GM21515 (cell line): ENCODE measurements around the gene ABCA9.

ENCODE experiments used
- ATAC-seq: cut with Tn5 transposase; IDR thresholded peaks from one replicate; pipeline ENCODE4 v1.9.1; 2021; ENCODE audit not compliant: unreplicated experiment

The ABCA9 gene

DNA sequence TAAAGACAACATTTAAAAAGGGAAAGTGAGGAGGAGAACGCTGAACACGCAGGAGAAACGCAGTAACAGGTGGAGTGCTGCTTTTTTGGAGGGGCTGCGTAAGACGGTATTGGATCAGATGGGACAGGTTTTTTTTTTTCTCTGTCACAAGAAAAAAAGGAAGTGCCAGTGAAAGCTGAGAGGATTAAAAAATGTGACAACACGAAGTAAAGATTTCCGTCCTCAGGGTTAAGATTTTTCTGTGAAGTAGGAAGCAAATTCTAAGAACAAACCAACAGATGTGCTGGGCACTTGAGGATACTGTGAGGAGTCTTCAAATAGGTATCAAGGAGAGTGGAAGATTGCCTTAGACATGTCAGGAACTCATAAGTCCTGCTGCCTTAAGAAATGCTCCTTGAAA lies 5.8 kb upstream of the ABCA9 start:
- no peak for ATAC-seq

DNA sequence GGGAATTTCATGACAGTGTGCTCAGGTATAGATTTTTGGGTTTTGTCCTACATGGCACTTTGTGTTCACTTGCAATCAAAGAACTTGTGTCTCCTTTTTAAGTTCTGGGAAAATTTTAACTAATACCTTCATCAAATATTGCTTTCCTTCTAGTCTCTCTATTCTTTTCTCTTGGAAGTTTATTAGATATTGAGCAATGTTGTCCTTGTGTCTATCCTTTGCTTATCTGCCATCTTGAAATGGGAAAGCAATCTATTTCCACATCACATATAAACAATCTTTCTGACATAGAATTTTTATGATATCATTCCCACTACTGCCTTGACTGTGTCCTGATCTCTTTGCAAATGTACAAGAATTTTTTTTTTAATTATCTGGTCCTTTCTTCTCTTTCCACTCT lies 4.4 kb upstream of the ABCA9 start:
- no peak for ATAC-seq

DNA sequence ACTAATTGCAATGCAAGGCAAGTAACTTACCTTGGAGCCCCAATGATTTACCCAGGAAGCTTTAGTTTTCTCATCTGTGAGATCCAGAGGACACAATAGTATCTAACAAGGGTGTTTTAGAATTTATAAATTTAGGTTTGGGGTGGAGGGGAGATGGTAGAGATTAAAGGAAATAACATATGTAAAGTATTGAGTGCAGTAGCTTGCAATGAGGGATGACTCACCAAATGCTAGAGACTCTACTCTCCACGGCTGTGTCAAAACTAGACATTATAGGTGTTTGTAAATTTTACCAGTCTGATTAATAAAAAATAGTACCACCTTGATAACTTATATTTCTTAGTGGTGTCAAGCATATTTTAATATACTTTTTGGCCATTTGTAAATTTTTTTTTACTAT lies 3.7 kb upstream of the ABCA9 start:
- no peak for ATAC-seq

DNA sequence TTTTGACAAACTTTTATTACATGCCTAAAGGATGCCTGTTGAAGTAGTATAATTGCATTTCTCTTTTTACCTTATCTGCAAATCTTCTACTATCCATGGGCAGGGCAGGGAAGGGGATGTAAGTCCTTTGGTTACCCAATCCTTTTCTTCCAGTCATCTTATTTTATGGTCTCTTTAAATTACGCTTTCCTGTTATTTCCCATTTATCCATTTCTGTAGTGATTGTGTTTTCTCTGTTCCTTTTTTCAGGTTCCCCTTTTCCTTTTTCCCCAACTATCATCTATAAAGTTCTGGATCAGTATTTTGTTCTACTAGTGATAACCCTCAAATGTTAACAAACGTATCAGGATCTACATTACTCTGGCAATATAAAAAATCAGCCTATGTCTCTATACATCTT lies 3.3 kb upstream of the ABCA9 start:
- ATAC-seq, result no peak

DNA sequence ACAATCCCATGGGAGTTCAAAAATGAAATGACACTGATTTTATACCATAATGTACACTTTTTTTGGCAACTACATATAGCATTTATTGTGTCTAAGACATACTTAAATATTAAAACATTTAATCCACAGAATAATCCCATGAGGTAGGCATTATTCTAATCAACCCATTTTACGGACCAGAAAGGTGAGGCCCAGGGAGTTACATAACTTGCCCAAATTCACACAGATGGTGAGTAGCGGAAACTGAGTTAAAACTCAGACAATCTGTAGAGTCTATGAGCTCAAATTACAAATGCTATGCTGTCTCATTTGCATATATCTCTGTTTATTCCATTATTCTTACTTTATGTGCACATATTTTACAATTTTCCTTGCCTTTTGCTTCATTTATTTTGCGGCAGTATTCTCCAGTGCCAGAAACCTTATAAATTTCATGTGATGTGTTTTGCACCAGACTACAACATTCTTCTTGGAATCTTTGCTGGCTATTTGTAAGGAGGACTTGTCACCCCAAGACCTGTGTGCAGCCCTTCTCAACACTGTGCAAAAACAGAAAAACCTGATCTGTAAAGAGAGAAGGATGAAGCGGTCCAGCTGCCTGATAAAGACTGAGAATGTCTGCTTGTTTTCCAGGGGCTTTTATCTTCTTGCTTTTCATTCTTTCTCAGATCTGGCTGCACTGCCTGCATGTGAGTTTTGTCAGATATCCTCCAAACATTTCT lies 2.3 kb upstream of the ABCA9 start:
- ATAC-seq, result no peak

DNA sequence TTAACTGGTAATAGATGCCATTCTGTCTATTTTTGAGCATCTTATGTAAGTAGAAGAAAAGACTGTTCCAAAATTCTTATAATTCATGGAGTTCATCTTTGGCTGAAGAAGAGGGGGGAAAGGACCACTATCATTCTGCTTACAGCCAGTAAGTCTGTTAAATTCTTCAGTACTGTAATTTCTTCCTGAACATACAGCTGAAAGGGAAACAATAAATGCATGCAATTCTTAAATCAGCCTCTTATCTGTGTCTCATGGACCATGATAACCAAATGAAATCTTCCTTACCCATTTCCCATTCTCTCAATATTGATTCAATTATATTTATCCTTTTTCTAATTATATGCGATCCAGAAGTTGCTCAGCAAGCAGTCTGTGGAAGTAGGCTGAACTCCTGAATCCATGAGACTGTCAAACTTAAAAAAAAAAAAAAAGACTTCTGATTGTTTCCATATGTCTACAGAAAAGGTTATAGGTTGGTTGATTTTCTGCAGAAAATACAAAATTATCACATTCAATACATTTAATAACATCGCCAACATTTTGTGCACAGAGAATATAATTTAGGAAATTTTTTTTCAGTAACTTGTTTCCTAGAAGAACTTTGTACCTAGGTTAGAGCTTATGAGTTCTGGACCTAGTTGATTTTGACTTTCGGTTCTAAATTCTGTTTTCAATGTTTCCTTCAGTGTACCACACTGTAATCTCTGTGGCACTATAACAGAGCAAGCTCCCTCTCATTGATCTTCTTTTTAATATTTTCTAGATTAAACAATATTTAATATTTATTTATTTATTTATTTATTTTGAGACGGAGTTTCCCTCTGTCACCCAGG lies 1.2 kb upstream of the ABCA9 start:
- ATAC-seq, result no peak

DNA sequence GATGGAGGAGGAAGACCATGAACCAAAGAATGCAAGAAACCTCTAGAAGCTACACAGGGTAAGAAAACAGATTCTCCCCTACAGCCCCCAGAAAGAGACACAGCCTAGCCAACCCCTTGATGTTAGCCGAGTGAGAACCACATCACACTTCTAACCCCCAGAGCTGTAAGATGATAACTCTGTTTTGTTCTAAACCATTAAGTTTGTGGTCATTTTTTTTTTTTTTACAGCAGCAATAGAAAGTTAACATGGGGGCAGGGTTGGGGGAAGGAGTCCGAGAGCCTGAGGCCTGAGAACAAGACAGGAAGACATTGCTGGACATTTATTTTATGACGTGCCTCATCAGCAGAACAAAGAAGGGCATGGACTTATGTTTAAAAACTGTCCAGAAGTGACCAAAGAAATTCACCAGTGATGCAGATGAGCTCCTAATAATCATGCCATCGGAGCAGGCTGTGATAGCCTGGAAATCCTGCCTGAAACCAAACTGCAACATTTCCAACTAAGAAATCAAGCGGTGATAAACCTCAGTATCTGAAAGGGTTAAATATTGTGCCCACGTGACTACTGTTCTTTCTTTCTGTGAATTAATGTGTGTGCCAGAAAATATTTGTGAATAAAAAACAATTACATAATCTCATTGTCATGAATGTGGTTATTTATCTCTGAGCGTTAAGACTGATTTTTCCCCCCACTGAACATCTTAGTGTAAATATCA lies 1.1 kb downstream of the ABCA9 start:
- ATAC-seq, result no peak

DNA sequence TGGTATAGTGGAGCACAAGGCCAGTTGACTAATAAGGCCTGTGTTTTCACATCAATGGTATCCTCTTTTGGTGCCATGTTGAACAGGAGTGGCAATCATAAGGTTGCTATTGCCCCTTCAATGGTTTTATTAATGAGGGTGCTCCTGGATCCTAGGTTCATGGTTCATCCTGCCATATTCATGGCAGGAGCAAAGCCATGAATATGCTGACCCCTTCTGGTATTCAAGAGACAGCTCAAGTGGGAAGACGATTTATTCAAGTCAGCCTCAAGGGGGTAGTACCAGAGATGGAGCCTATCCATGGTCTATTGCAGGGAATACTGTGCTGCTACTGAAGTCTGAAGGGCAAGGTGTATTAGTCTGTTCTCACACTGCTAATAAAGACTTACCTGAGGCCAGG lies 2.6 kb downstream of the ABCA9 start:
- ATAC-seq, result no peak

DNA sequence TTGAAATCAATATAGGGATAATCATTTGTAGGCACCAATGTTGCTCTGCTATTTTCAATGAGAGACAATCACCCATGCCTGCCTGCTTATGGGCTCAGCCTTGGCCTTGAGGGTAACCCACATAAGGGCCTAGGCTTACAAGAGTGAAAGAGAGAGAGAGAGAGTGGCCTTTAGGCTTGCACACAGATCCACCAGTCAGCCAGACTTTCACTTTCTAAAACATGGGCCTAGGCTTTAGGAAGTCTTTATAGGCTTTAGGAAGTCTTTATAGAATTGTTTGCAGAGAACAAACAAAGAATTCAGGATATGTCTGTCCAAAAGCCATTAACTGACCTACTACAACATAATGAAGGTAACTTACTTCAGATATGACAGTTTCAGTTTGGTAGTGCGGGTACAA lies 3.4 kb downstream of the ABCA9 start:
- ATAC-seq, result no peak

DNA sequence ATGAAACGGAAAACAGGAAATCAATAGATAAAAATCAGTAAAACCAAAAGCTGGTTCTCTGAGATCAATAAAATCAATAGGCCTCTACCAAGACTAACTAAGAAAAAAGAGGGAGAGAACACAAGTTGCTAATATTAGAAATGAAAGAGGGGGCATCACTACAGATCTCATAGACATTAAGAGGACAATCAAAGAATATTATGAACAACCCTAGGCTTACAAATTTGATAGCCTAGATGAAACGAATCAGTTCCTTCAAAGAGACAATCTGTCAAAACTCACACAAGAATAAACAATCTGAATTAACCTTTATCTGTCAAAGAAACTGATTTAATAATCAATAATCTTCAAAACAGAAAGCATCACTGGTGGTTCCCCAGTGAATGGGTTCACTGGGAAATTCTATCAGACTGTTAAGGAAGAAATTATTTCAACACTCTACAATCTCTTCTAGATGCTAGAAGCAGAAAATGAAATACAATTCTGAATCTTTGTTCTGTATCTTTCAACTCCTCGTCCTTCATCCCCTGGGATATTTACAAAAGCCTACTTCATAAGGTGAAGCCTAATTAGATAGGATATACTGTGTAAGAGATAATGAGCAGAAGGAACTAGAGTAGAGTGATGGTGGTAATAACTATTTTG lies 4.4 kb downstream of the ABCA9 start:
- no peak for ATAC-seq

DNA sequence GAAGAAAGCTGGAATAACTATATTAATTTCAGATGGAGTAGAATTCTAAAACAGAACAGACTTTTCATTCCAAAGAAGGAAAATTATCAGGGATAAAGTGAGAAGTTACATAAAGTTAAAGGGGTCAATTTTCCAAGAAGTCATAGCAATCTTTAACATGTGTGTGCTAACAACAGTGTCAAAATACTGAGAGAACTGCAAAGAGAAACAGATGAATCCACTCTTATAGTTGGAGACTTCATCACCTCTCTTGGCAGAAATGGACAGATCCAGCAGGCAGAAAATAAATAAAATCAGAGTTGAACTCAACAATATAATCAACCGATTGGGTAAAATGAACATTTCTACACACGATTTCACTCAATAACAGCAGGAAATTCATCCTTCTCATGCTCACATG lies 5.4 kb downstream of the ABCA9 start:
- no peak for ATAC-seq

DNA sequence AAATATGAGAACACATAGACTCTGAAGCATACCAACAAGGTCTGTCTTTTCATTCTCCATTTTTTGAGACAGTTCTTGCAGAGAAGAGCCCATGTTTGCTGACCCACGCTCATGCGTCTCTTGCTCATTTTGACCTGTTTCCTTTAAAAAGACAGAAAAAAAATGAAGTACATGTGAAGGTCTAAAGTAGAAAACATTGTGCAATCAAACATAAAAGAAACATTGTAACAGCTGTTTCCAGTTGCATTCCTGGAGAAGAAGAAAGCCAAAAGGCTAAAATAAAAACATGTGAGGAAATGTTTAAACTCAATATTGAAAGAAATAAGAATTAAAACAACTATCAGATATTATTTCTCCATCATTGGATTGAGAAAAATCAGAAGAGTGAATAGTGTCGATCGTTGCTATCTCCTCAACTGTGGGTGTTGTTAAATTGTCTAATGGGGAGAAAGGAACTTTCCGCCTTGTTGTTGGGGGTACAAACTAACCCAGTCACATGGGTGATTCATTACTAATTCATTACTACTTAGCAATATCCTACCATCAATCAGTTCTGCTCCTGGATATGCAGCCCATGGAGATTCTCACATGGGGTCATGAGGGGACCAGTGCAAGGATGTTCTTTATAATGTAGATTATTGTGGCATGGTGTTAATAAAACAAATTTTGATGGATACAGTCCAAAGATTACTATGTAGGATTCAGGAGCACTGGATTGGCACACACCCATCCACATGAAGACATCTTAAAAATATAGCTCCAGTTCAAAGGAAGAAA lies 9.5 kb downstream of the ABCA9 start:
- no peak for ATAC-seq

DNA sequence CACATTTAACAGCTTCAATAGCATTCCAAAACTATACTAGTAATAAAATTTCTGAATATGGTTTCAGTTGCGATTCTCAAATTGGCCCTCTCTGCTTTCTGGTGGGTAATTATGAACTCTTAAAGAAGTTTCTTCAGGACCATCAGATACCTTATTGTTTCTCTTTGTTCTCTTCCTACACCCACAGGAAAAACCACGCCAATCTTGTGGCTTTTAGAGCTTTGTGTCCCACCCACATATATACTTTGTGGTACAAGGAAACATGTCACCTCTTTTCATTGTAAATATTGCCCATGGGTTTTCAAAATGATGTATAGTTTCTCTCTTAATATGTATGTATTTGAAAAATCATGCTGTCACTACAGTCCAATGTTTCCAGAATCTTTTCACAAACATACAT lies 12.1 kb downstream of the ABCA9 start:
- no peak for ATAC-seq

DNA sequence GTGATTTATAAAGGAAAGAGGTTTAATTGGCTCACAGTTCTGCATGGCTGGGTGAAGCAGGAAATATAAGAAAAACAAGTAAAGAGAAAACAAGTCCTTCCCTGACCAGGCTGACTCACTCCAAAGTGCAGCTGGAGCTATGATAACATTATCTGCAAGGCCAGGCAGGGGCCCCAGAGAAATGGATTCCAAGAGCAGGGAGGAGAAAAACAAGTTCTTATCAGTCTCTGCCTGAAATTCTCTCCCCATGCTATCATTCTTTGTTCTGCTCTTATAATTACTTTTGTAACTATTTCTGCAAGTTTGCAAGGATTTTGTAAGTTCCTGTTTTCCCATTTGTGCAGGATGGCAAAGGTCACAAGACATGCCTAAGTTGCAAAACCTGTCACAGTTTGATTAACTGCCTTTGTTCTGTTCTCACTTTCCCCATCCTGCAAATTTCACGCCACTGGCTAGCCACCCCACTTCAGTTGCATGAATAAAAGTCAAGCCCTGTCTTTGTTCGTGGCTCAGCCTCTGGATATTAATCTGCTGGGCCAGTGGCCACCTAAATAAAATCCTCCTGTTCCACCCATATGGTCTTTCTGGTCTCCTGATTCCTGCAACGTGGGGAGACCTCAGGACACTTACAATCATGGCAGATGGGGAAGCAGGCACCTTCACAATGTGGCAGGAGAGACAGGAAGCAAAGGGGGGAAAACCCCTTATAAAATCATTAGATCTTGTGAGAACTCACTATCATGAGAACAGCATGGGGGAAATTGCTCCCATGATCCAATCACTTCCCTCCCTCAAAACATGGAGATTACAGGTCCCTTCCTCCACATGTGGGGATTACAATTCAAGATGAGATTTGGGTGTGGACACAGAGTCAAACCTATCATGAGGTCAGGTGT lies 13.1 kb downstream of the ABCA9 start:
- no peak for ATAC-seq

DNA sequence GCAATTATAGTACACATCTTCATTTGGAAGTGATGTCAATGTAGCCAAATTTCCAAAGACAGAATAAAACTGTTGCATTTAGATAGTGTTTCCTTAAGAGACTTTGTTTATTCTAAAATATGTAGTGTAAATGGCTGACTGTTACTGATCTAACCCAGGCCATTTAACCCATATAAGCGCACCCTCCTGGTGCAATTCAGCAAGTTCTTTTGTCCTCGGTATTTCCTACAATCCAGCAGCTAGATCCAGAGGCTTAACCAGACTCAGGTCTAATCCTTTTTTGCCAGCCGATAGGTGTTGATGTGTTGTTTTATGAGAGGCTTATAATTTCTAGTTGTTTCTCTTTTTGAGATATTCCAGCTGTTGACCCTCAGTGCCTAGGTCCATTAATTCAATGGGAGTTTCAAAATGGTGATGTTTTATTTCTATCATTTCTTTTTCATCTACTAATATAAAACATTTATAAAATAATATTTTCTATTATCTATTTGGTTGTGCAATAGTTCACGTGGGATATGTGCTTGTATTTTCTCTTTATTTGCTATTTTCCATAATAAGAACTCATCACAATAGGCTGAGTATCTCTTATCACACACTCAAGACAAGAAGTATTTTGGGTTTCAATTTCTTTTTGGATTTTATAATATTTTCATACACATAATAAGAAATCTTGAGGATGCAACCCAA lies 14.5 kb downstream of the ABCA9 start:
- ATAC-seq, result no peak

DNA sequence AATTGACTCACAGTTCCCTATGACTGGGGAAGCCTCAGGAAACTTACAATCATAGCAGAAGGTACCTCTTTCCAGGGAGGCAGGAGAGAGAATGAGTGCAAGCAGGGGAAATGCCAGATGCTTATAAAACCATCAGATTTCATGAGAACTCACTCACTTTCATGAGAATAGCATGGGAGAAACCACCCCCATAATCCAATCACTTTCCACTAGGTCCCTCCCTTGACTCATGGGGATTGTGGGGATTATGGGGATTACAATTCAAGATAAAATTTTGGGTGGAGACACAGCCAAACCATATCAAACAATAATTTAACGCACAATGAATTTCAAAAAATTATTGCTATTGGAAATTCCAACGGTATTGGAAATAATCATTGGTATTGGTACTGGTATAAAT lies 15.1 kb downstream of the ABCA9 start:
- no peak for ATAC-seq

DNA sequence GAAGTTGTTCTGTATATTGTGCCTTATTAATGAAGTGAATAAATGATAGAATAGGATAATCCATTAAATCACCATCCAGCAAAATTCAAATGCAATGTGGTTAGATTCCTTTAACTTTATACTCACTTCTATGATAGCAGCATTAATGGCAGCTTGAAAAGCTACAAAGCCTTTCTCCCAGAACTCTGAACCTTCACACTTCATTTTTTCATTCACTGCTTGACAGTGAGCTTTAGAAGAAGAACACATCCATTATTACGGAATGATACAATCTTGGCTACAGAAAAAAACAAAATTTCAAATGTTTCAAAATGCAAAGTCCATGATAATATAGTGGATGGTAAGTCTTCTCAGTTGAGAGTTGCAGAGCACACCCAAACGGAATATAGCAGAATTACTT lies 16.4 kb downstream of the ABCA9 start:
- no peak for ATAC-seq

DNA sequence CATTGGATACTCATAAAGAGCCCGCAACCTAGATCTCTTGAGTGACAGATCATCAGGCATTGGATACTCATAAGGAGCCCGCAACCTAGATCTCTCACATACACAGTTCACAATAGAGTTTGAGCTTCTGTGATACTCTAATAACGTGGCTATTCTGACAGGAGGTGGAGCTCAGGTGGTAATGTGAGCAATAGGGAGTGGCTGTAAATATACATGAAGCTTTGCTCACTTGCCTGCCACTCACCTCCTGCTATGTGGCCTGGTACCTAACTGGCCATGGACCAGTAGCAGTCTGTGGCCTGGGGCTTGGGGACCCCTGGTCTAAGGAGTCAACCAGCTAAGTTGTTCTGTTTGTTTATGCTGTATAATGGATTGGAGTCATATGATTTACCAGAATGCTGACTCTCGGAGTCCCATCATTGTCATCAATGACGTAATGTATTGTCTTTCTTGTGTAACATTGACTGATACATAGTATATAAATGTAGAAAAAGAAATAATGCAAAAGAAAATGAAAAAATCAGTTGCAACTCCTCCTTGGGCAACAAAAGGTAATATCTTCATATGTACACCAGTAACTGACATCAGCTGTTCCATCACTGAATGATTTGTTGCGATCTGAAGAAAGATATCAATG lies 17.5 kb downstream of the ABCA9 start:
- no peak for ATAC-seq

DNA sequence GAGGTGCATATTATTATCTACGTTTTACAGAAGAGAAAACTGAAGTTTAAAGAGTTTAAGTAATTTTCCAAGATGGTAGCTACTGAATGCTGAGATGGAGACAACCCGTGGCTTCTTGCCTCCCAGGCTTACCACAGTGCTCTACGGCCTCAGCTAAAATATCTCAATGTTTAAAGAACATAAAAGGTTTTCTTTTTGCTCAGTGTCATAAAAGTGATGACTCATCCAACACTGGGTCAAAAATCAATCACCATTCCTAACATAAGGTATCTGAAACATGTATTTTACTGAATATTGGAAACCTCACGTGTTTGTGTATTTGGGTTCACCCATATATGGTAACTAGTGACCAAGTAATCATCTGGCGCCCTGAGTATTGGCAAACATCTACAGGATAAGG lies 18.4 kb downstream of the ABCA9 start:
- no peak for ATAC-seq
